ENCODE data around the gene ANKZF1.
A peak's percentile ranks its signal among the peaks of the same experiment; 100 is the strongest.

The ANKZF1 gene

GRCh38 chr2:219207884-219208740 lies 21.5 kb upstream of the ANKZF1 start:
- no peak for DNase-seq

GRCh38 chr2:219209236-219210195 lies 20.1 kb upstream of the ANKZF1 start:
- DNase-seq = no peak

- DNase-seq = no peak
These were observed 19.3 kb upstream of the ANKZF1 start for GRCh38 chr2:219210196-219210885.

- no peak for DNase-seq
These were observed 18.7 kb upstream of the ANKZF1 start for GRCh38 chr2:219210886-219211362.

GRCh38 chr2:219213026-219213415 lies 16.6 kb upstream of the ANKZF1 start:
- no peak for DNase-seq

GRCh38 chr2:219213486-219214071 lies 16.0 kb upstream of the ANKZF1 start:
- no peak for DNase-seq

GRCh38 chr2:219214141-219214540 lies 15.5 kb upstream of the ANKZF1 start:
- no peak for DNase-seq

- no peak for DNase-seq
These were observed 14.8 kb upstream of the ANKZF1 start for GRCh38 chr2:219214786-219215185.

GRCh38 chr2:219215871-219216534 lies 13.6 kb upstream of the ANKZF1 start:
- no peak for DNase-seq

- no peak for DNase-seq
These were observed 13.1 kb upstream of the ANKZF1 start for GRCh38 chr2:219216535-219216915.

GRCh38 chr2:219218217-219218731 lies 11.3 kb upstream of the ANKZF1 start:
- DNase-seq = peak; percentile 42 to 59

- DNase-seq = peak; percentile 81 to 84
These were observed 10.6 kb upstream of the ANKZF1 start, which contains the start of gene ABCB6 for GRCh38 chr2:219218732-219219701. Gene ABCB6 (minus strand): TSS chr2:219218958. CDS start chr2:219218673, 285 bp downstream.

GRCh38 chr2:219219784-219220532 lies 9.6 kb upstream of the ANKZF1 start:
- no peak for DNase-seq

GRCh38 chr2:219220652-219221402 lies 8.8 kb upstream of the ANKZF1 start:
- DNase-seq = no peak

GRCh38 chr2:219221957-219222518 lies 7.6 kb upstream of the ANKZF1 start:
- DNase-seq = no peak

GRCh38 chr2:219223831-219224610 lies 5.6 kb upstream of the ANKZF1 start:
- no peak for DNase-seq

- no peak for DNase-seq
These were observed 4.3 kb upstream of the ANKZF1 start for GRCh38 chr2:219225350-219225749.

Measured in NCI-H1930 (cell line).